NCI-H2171 treated with DMSO at 0.1 percent for 48 hours (cell line): ENCODE results near the gene SEC14L2.

Source experiments
- DNase-seq: peaks from one replicate; lab custom pipeline; 2025; lab: John Stamatoyannopoulos, UW

SEC14L2 gene

DNA sequence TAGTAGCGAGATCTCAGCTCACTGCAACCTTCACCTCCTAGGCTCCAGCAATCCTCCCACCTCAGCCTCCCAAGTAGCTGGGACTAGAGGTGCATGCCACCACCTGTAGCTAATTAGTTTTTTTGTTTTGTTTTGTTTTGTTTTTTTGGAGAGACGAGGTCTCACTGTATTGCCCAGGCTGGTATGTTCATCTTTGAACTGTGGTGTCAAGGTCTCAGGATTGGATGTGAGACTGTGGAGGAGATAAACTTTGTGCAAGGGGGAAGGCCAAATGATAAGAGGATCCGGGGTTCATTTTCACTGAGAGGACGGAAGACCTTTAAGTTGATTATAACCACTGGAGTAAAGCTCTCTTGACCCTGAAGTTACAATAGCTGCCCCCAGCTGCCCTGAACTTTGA, 8.9 kb downstream of the SEC14L2 start:
- DNase-seq = no peak

DNA sequence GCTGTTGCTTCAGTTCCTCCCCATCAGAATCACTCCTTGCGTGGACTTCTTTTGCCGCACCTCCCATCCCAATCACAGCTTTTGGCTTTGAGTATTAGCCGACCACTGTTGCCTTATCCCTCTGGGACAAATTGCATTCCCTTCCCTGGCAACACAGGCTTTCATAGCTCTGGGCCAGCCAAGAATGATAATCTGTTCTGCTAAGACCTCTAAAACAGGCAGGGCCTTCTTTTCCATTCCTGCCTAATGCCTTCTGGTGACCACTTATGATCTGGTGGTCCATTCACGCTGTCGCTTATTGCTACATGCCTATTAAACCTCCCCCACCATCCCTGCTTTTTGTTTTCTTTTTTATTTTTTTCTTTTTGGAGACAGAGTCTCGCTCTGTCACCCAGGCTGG, 9.6 kb downstream of the SEC14L2 start:
- DNase-seq = no peak

DNA sequence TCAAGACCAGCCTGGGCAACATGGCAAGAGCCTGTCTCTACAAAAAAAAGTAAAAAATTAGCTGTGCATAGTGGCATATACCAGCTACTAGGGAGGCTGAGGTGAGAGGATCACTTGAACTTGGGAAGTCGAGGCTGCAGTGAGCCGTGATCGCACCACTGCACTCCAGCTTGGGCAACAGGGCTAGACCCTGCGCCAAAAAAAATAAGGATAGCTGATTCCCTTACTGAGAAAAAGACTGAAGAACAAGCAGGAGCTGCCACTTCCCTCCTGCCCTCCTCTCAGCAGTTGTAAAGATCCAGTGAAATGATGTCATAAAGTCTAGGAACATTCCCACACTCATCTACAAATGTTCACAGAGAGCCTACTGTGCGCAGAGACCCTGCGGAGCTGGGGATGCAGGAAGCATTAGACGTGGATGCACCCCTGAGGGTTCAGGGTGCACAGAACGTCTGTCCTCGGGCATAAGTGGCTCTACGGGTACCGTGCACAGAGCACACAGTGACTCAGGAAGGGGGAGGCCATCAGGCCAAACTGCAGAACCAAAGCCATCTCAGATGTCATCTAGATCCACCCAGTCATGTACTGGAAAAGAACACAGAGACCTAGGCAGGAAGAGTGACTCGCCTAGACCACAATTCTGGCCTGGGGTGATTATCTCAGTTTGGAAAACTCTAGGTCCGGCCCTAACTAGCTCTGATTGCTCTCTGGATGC, 11.7 kb downstream of the SEC14L2 start:
- no peak for DNase-seq

DNA sequence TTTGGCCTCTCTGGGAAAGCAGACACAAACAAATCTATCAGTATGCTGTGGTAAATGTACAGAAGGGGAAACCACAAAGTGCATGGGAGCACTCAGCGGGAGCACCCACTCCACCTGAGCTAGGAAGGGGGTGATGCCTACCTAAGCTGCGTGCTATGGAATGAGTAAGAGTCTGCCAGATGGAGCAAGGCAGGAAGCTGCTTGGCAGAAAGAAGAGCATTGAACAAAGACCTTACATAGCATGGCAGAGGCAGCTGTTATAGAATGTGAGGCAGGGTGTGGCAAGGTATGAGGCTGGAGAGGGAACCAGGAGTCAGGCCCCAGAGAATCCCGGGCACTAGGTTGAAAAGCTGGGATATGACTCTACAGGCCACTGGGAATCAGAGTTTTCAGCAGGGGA, 15.0 kb downstream of the SEC14L2 start:
- DNase-seq = peak; percentile 6

DNA sequence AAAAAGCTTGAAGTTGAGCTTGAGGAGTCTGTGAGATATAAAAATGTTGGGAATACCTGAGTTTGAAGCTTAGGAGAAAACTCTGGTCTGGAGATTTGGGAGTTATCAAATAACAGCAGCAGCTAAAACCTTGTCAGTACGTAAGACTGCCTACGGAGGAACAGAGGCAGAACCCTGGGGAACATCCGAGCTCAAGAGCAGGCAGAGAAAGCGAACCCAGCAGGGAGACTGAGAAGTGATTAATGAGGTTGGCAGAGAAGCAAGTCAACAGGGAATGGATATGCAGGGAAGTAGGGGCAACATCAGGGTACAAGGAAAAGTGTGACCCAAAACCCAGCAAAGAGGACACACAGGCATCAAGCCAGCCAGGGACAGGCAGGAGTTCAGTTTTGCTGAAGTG, 16.2 kb downstream of the SEC14L2 start:
- DNase-seq = no peak

DNA sequence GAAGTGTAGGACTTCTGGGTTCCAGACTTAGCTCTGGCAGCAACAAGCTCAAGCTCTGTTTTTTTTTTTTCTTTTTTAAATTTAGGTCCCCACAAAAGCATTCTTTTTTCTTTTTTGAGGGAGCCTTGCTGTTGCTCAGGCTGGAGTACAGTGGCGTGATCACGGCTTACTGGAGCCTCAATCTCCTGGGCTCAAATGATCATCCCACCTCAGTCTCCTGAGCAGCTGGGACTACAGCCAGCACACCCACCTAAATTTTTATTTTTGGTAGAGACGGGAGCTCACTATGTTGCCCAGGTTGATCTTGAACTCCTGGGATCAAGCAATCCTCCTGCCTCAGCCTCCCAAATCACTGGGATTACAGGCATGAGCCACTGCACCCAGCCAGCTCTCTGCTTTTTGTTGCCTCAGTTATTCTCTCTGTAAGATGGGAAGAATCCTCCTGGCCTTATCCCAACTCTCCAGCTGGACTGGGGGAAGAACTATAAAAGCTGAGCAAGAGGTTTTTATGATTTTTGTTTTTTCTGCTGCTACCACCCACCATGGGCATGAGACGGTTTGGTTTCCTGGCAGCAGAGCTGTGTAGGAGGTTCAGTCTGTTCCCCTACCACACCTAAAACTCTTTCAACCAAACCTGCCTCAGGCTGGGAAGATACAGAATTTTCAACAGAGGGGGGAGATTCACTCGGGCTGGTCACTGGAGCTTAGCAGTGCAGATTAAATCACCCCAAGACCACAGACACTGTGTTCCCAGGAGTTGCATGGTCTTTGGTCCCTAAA, 17.1 kb downstream of the SEC14L2 start:
- no peak for DNase-seq

DNA sequence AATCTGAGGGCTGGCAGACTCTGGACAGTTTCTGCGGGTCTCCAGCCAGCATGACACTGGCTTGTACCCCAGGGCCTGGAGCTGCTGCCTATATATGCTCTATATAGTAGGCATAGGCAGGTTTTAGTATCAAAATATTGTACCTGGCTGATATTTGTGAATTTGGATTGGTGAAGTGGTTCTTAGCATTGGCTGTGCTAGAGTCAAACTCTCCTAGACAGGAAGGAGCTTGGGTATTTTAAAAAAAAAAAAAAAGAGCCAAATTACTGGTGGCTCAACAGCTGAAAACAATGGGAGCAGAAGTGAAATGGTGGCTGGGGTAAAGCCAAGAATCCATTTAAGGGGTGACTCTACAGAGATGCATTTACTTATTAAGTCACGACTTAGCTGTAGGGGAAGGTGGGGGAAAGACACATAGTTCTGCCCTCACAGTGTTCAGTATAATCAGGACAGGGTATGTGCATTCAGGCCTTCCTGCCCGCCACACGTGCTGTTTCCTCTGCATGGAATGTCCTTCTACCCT, 17.8 kb downstream of the SEC14L2 start:
- DNase-seq = no peak

DNA sequence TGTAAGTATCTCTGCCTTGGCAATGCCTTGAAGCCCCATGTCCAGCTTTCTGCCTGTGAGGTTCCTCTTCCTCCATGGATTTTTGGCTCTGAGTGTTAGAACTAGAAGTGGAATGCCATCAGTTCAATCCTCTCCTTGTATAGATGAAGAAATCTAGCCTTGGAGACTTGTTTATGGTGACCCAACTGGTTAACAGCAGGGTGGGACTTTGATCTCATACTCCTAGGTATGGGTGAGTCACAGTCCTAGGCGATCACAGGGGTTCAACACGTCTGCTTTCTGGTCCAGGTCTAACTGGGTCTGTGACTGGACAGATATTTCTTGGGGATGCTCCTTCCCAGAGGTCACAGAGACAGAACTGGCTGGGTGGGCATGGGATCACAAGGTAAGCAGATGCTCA, 19.6 kb downstream of the SEC14L2 start:
- no peak for DNase-seq

DNA sequence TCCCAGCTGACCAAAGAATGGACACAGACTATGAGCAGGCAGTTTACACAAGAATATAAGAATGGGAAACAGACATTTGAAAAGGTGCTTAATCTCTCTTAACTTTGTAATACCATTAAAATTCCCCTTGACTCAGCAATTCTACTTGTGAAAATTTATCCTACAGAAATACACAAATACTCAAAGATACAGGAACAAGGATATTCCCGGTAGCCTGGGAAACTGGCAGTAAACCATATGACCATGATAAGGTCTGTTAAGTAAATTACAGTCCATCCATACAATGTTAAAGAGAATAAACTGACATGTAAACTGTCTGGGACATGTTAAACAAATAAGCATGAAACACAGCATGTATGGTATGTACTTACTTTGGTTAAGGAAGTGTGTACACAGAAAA, 20.0 kb downstream of the SEC14L2 start:
- DNase-seq = no peak

DNA sequence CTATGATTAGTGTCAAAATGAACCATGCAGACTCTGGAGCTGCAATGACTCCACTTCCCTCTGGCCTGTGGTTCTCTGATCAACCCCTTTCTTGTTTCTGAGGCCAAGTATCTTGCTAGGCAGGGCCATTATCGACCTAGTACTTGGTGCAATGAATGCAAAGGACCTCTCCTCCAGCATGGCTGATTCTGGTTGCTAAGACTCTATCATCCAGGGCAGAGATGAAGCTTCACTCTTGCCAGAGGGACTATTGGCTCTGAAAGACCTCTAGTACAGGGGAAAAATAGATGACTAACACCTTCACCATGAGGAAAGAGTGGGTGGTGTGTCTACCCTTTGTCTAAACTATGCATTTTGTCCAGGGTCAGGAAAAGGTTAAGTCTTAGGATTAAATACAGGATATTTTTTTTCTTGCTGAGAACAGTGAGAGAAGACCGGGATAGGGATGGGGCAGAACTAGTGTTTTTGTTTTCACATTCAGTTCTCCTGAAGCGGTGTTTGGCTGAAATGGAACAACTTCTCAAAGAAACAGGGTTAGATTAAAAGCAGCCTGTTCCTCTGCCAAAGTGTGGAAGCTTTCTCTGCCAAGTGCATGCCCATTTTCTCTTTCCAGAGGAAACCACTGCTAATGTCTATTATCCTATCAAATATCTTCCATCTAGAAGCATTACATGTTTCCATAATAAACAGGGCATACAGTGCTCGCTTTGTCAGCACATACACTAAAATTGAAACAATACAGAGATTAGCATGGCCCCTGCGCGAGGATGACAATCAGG, 23.7 kb downstream of the SEC14L2 start:
- DNase-seq = no peak

DNA sequence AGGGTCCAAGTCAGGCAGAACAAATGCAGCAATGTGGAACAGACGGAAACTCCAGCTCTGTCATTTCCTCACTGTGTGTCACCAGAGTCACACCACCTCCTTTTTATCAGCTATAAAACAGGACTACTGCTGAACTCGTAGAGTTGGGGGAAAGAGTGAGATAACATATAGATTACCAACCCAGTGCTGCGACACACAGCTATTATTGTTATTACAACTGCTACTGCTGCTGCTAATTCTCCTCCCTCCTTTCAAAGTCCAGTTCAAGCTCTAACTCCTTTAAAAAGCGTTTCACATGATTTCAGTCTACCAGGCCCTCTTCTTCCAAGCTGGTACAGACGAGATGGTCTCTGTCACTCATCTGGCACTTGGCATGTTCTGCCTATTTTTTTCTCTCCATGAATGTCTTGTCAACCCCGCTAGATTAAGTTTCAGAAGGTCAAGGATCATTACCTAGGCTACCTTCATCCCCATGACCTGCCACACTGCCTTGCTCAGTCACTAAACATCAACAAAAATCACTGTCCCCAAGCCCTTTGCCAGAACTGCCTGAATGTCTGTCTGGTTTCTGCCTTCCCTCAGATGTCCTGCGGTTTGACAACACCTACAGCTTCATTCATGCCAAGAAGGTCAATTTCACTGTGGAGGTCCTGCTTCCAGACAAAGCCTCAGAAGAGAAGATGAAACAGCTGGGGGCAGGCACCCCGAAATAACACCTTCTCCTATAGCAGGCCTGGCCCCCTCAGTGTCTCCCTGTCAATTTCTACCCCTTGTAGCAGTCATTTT, 25.1 kb downstream of the SEC14L2 start:
- DNase-seq = no peak

DNA sequence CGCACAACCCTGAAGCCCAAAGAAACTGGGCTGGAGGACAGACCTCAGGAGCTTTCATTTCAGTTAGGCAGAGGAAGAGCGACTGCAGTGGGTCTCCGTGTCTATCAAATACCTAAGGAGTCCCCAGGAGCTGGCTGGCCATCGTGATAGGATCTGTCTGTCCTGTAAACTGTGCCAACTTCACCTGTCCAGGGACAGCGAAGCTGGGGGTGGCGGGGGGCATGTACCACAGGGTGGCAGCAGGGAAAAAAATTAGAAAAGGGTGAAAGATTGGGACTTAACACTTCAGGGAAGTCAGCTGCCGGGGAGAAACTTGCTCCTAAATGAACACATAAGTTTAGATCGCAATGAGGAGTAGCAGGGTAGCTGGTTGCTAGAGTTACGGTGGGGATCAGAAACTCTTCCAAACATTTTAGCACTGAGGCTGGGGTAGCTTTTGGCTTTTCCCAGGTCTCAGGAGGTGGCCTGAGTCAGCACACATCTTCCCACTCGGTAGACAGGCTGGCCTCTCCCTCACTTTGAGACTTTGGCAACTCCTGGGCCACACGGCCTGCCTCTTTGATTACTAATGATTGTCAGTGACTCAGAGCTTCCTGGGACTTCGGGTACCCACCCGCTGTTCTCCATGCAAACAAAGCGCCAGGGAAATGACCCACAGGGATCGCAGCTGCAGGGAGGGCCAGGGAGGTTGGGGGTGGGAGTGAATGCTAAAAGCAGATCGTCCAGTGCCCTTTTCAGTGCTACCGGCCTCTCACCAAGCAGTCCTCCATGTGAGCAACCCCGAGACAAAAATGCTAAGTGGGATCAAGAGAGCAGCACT, 25.9 kb downstream of the SEC14L2 start:
- peak; percentile 23 for DNase-seq

DNA sequence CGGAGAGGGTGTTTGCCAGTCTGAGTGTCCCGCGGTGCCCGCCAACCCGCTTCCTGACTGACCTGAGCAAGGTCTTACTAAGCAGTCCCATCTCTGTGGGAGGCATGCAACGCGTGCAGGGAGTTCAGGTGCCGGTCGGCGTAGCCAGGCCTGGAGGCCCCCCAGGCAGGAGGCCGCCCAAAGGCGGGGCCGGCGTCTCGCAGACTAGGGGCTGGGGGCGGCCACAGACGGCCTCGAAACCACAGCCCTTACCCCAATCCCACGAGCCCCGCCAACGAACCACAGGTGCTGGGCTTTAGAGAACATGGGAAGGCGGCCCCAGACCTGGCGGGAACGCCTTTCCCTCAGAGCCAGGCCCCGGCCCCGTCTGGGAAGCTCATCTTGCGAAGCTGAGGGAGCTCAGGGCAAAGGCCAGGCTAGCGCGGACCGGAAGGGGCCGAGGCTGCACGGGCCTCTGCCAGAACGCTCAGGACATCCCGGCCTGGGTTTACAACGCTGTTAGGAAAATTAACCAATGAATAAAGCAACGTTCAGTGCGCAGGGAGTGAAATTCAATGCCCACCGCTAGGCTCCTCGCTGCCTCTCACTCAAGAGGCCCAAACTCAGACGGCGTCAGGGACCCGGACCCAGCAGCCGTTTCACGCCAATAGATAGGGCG, 26.6 kb downstream of the SEC14L2 start:
- peak; percentile 55 for DNase-seq

DNA sequence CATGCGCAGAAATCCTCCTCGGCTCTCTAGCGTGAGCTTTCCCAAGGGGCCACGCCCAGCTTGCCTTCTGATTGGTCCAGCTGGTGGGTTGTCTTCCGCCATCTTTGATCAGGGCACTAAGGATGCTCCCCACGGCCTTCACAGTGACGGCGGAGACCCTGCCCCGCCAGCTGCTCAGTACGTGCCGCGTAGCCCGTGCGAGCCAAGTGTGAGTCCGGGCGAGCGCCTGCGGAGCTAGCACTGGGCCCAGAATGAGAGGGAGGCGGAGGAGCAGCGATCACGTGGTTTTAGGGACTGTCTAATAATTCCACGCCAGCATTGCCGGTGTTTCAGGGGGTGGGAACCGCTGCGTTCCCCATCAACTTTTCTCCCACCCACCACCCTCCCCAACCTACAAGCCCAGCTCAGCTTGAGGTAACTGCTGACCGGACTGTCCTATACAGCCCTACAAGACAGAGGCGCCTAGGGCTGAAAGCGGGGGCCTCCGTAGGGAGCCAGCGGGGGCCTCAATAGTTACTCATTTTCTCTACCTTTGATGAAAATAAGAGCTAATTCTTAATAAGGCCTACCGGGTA, 27.2 kb downstream of the SEC14L2 start:
- DNase-seq = peak; percentile 100

DNA sequence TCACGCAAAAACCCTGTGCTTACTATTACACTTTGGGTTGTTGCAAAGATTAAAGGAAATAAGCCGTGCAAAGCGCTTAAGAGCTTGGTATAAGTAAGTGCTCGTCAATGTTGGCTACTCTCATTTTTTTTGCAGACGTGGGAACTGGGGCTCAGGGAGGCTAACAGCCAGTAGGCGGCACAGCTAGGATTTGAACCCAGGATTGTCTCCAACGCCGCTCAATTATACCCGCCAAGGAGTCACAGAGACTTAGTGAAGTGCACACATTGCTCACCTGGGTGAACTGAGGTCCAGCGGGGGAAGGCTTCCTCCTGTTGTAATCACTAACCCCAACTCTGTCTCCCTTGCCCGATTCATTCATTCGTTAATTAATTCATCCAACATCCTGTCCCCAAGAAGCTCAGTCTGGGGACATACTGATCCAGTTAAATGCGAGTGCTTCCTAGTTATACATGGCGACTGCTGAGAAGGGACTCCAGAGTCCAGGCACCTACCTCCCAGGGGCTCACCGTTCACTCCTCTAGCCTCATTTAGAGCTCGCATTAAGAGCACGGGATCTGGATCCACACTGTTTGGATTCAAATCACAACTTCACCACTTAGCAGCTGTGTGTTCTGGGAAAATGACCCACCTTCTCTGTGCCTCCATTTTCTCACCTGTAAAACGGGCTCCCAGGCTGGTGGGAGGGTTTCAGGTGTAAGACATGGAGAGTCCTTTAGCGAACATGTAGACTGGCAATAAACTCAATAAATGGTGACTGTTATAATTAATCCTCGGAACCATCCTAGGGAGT, 27.9 kb downstream of the SEC14L2 start:
- DNase-seq = peak; percentile 55

DNA sequence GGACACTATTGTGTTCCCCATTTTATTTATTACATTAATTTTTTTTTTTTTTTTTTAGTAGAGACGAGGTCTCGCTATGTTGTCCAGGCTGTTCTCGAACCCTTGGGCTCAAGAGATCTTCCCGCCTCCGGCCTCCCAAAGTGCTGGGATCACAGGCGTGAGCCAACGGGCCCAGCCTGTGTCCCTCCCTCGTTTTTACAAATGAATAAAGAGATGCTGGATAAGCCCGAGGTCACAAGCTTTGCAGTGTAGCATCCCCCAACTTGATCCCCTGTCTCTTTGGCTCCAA, 28.5 kb downstream of the SEC14L2 start:
- DNase-seq = no peak

DNA sequence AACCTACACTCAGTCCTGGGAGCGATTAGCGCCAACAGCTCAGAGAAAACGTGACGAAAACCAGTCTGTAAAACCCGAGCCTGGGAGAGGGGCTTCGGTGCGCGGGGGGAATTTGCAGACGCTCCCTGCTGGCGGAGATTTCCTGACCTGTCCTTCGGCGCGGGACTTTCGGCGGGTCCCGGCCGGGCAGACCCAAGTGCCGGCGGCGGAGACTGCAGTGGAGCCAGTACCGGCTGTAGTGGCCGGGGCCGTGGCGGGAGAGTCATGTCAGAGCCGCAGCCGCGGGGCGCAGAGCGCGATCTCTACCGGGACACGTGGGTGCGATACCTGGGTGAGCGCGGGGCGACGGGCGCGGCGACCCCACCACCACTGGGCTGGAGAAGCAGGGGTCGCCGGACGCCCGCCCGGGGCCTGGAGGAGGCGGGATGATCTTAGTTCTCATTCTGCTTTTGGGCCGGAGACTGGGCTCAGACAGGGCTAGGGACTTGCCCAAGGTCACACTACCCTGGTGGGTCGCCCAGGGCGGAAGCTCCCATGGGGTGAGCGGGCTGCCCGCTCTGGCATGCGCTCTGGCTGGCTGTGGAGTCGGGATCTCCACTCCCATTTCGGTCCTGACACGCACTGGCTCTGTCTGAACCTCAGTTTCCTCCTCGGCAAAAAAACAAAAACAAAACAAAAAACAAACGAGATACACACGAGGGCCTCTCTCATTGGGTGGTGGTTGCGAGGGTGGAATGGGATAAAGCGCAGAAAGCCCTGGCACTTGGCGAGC, 29.0 kb downstream of the SEC14L2 start, which contains the start of gene MTFP1:
MTFP1 (plus strand) TSS at position 153 of the 772 bp plus-strand sequence; CDS start at position 265, 112 bp downstream.
- DNase-seq = peak; percentile 75
